Measurements from ENCODE around the gene RND3.

DNA sequence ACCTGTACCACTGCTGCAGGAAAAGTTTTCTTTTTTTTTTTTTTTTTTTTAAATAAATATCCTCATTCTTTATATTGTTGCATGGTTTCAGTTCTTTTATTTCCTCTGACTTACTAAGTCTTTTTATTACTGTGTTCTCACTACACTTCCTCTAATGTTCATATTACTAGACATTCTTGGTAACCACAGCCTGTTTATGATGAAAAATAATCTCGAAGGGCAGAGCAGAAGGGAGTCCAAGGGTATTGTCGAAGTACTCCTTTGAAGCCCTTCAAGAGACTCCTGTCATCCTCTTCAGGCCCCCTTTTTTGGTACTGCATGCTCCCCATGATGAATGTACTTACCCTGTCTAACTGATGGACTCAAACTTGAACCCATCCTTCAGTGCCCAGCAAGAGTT is 61.2 kb downstream of the RND3 start:
- TF ChIP-seq, protein P1, sequence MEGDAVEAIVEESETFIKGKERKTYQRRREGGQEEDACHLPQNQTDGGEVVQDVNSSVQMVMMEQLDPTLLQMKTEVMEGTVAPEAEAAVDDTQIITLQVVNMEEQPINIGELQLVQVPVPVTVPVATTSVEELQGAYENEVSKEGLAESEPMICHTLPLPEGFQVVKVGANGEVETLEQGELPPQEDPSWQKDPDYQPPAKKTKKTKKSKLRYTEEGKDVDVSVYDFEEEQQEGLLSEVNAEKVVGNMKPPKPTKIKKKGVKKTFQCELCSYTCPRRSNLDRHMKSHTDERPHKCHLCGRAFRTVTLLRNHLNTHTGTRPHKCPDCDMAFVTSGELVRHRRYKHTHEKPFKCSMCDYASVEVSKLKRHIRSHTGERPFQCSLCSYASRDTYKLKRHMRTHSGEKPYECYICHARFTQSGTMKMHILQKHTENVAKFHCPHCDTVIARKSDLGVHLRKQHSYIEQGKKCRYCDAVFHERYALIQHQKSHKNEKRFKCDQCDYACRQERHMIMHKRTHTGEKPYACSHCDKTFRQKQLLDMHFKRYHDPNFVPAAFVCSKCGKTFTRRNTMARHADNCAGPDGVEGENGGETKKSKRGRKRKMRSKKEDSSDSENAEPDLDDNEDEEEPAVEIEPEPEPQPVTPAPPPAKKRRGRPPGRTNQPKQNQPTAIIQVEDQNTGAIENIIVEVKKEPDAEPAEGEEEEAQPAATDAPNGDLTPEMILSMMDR (IDR thresholded peaks at IDR 0.05) = no peak
- no peak for TF ChIP-seq POLR2A (IDR thresholded peaks at IDR 0.05)
